Cardiac fibroblast (primary cell): ENCODE results near the gene CYSTM1.

ENCODE experiments used
- DNase-seq, 2 donors: peaks; one replicate each; pipeline versions ENCODE4 v3.0.0 to v3.0.0-alpha.2; 2010; ENCODE audit warnings: low read depth in 2 of 2
- H3K4me3 ChIP-seq, 2 donors: replicated peaks in 1 of 2; 1 replicate in 1 of 2; 2 replicates in 1 of 2; pipeline ENCODE4 v1.5.1; 2011; ENCODE audit warnings: low read depth in 2 of 2, low read length in 2 of 2, mild to moderate bottlenecking in 2 of 2, moderate library complexity in 1 of 2
- CTCF ChIP-seq: IDR thresholded peaks from one replicate; pipeline ENCODE4 v1.5.1; 2011; ENCODE audit warnings: low read depth, mild to moderate bottlenecking, low read length, inconsistent platforms

Gene CYSTM1

GRCh38 chr5:140228364-140228837, 53.4 kb downstream of the CYSTM1 start:
- no peak overlapping the region for H3K4me3 ChIP-seq
- DNase-seq = no peak
- no peak for TF ChIP-seq CTCF

GRCh38 chr5:140230373-140230772, 55.4 kb downstream of the CYSTM1 start:
- no peak for TF ChIP-seq CTCF
- DNase-seq = no peak
- no peak overlapping the region for H3K4me3 ChIP-seq

GRCh38 chr5:140232731-140233130, 57.7 kb downstream of the CYSTM1 start:
- no peak for DNase-seq
- TF ChIP-seq CTCF = no peak
- no peak overlapping the region for H3K4me3 ChIP-seq

- no peak for DNase-seq
- TF ChIP-seq CTCF = no peak
- H3K4me3 ChIP-seq = no peak overlapping the region
Observed at GRCh38 chr5:140234377-140234989, 59.5 kb downstream of the CYSTM1 start.

- TF ChIP-seq CTCF = no peak
- DNase-seq = no peak
Observed at GRCh38 chr5:140235791-140236551, 61.0 kb downstream of the CYSTM1 start.

GRCh38 chr5:140236891-140237598, 62.1 kb downstream of the CYSTM1 start:
- H3K4me3 ChIP-seq = no peak overlapping the region
- DNase-seq = no peak
- TF ChIP-seq CTCF = no peak

More at GRCh38 chr5:140235791-140236551, 61.0 kb downstream of the CYSTM1 start:
- H3K4me3 ChIP-seq = no peak overlapping the region
